Type B pancreatic cell (in vitro differentiated cells): ENCODE results near the gene EOLA2. TPM values are rescaled to one million over a fixed set of nuclear protein-coding genes. Genes with fewer than 3 reads are reported as not detected.
"Not testable (repeated sequence)": the region's sequence is repeated elsewhere in the genome, so short reads cannot be mapped to it uniquely, and the experiment has no call there.

Source experiments
- DNase-seq: peaks from one replicate; pipeline ENCODE4 v3.0.0; 2021; ENCODE audit warnings: mixed read lengths; ENCODE audit not compliant: unreplicated experiment; ENCODE audit errors: extremely low spot score
- H3K27ac Mint-ChIP-seq: 2 replicates; pipeline ENCODE4 v1.8.0; 2021; ENCODE audit warnings: mild to moderate bottlenecking, mixed read lengths
- H3K27me3 Mint-ChIP-seq: 2 replicates; pipeline ENCODE4 v1.8.0; 2021; ENCODE audit warnings: mixed read lengths
- H3K36me3 Mint-ChIP-seq: 2 replicates; pipeline ENCODE4 v1.8.0; 2021; ENCODE audit warnings: mixed read lengths
- H3K4me1 Mint-ChIP-seq: one replicate; pipeline ENCODE4 v1.8.0; 2021; ENCODE audit warnings: mixed read lengths; ENCODE audit not compliant: unreplicated experiment
- H3K4me3 Mint-ChIP-seq: 2 replicates; pipeline ENCODE4 v1.8.0; 2021; ENCODE audit warnings: mild to moderate bottlenecking, mixed read lengths
- H3K9me3 Mint-ChIP-seq: 2 replicates; pipeline ENCODE4 v1.8.0; 2021; ENCODE audit warnings: mixed read lengths
- total RNA-seq: library from RNA; stranded (reverse); gene quantifications from 2 replicates; pipeline ENCODE4 v1.2.1, GENCODE V29; 2021; ENCODE audit warnings: low replicate concordance
- TF ChIP-seq, protein P1 (sequence below): fragments of 200-600 bp; sonication (generic); conservative IDR thresholded peaks from 2 replicates; pipeline ENCODE4 v1.5.0; 2021; ENCODE audit warnings: antibody characterized with exemption, mild to moderate bottlenecking

EOLA2 gene
- total RNA-seq, 1 donor from 2014 or later, result 32.7 TPM

DNA sequence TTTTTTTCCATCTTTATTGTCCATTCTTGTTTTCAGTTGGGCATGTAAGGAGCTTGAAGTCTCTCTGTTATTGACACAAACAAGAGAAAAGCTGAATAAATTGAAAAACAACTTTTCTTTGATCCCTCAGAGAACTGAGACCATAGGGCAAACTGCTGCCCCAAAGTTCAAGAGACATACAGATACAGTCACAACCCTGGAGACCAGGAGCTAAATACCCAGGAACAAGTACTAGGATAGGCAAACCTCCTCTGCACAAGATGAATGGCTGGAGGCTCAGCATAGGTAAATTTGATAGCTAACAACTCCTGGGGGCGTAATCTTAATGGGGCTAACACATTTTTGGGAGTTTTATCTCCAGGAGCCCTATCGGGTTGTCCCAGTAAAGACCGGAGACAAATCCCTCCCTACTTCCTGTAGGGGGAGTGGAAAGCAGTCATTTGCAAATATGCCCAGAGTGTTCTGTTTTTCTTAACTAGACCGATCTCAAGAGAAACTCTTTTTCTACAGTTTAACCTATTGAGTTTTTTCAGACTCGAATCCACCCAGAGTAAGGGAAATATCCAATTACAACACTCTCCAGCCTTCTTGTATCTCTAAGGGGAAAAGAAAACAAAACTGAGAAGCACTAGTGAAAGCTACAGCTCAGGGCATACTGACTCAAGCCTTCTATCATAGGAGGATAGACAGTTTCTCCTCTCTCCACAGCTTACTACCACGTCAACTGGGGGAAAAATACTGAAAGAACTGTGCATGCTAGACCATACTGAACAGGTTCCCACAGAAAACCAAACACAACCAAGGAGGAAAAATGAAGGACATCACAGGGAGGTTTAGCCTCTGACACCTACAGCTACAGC, 34.2 kb downstream of the EOLA2 start:
- Mint-ChIP-seq H3K9me3 (no peaks in the 10 kb centered on the region), H3K36me3 (no peaks in the 10 kb centered on the region), H3K27me3 (no peaks in the 10 kb centered on the region), H3K27ac (no peak overlapping the region), H3K4me1 (no peaks in the 10 kb centered on the region), H3K4me3 (peak overlapping the region; percentile 67)
- no peak for DNase-seq
- TF ChIP-seq, protein P1, sequence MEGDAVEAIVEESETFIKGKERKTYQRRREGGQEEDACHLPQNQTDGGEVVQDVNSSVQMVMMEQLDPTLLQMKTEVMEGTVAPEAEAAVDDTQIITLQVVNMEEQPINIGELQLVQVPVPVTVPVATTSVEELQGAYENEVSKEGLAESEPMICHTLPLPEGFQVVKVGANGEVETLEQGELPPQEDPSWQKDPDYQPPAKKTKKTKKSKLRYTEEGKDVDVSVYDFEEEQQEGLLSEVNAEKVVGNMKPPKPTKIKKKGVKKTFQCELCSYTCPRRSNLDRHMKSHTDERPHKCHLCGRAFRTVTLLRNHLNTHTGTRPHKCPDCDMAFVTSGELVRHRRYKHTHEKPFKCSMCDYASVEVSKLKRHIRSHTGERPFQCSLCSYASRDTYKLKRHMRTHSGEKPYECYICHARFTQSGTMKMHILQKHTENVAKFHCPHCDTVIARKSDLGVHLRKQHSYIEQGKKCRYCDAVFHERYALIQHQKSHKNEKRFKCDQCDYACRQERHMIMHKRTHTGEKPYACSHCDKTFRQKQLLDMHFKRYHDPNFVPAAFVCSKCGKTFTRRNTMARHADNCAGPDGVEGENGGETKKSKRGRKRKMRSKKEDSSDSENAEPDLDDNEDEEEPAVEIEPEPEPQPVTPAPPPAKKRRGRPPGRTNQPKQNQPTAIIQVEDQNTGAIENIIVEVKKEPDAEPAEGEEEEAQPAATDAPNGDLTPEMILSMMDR, result peak; percentile 51

DNA sequence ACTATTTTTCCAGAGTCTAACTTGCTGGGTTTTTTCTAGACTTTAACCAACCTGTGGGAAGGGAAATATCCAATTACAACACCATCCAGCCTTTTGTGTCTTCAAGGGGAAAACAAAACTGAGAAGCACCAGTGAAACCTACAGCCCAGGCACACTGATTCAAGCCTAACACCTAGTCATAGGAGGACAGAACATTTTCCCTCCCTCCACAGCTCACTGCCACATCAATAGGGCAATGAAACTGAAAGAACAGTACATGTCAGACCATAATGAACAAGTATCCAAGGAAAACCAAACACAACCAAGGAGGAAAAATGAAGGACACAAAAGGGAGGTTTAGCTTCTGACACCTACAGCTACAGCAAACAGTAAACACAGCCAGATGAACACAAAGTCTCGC, 39.7 kb downstream of the EOLA2 start:
- H3K9me3 Mint-ChIP-seq, result no peaks in the 10 kb centered on the region
- no peaks in the 10 kb centered on the region for H3K27me3 Mint-ChIP-seq
- TF ChIP-seq, protein P1, result no peak
- no peak for DNase-seq
- no peaks in the 10 kb centered on the region for H3K36me3 Mint-ChIP-seq
- no peak overlapping the region for H3K4me3 Mint-ChIP-seq
- H3K27ac Mint-ChIP-seq, result no peak overlapping the region
- H3K4me1 Mint-ChIP-seq, result no peaks in the 10 kb centered on the region

DNA sequence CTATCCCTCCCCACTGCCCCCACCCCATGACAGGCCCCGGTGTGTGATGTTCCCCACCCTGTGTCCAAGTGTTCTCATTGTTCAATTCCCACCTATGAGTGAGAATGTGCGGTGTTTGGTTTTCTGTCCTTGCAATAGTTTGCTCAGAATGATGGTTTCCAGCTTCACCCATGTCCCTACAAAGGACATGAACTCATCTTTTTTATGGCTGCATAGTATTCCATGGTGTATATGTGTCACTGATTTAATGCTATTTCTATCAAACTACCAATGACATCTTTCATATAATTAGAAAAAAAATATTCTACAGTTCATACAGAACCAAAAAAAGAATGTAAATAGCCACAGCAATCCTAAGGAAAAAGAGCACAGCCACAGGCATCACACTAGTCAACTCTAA, 47.5 kb downstream of the EOLA2 start:
- not testable (repeated sequence) for H3K4me1 Mint-ChIP-seq, H3K9me3 Mint-ChIP-seq

More for the DNA sequence above, 47.5 kb downstream of the EOLA2 start:
- H3K27me3 Mint-ChIP-seq, H3K4me3 Mint-ChIP-seq, DNase-seq, H3K36me3 Mint-ChIP-seq, H3K27ac Mint-ChIP-seq: not testable (repeated sequence)

Other genes with a start within 250 kb of the EOLA2 start
- gene MAGEA11, start 226.4 kb downstream of the EOLA2 start, total RNA-seq, result 0.17 and 0.19 TPM in 2 replicates
- gene HSFX1, start 164.4 kb downstream of the EOLA2 start, total RNA-seq, result 1.00 and 2.4 TPM in 2 replicates
- gene MAGEA9, start 156.6 kb downstream of the EOLA2 start, total RNA-seq, result not detected in 2 replicates
- gene MAGEA8, start 57.3 kb downstream of the EOLA2 start, total RNA-seq, result 0.21 TPM in 1 of 2 replicates, not detected in the other
- not detected in 2 replicates for gene HSFX4, start 8.9 kb downstream of the EOLA2 start, total RNA-seq